ENCODE measurements around the gene TRAIP.

Gene TRAIP

DNA sequence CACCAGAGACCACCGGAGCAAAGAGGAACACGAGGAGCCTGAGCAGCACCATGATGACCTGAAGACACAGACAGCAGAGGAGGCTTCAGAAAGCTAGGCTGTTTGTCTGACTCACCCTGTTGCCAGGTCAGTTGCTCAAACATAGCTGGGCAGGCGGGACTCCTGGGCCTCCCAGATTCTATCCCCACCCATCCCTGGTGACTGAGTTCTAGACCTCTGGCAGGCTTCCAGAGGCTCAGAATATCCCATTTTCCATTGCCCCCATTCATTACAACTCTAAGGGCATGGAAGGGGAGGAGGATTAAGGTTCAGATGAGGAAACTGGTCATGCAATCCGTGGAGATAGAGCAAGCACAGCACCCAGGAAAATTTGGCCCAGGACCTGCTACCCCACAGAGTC is 56.6 kb downstream of the TRAIP start, which contains the start of gene CDHR4:
TSS of gene CDHR4 (minus strand) at position 113 of the 400 bp plus-strand sequence. CDS start at position 52, 61 bp downstream.
- no peak for DNase-seq (ENCODE audit: extremely low spot score)
- POLR2A ChIA-PET: interaction anchor here (1.3 to 2.6 kb wide), 2 partner anchors 12 to 13 kb away, joined by 3 to 8 read pairs; partner anchors contain the start of gene IP6K1
- TF ChIP-seq L3MBTL2 (conservative IDR thresholded peaks at IDR 0.05) (no peak), FOXM1 (IDR thresholded peaks at IDR 0.05; ENCODE audit: borderline replicate concordance) (no peak), SUZ12 (IDR thresholded peaks at IDR 0.05) (no peak), SP1 (IDR thresholded peaks at IDR 0.05) (no peak), ARNT (IDR thresholded peaks at IDR 0.05) (no peak), LEF1 (IDR thresholded peaks at IDR 0.05; ENCODE audit: borderline replicate concordance) (no peak), TARDBP (IDR thresholded peaks at IDR 0.05) (no peak), ELF4 (IDR thresholded peaks at IDR 0.05) (no peak), FOXA1 (IDR thresholded peaks at IDR 0.05) (no peak), ZNF384 (IDR thresholded peaks at IDR 0.05) (no peak), BHLHE40 (IDR thresholded peaks at IDR 0.05; ENCODE audit: borderline replicate concordance) (no peak), HDGF (IDR thresholded peaks at IDR 0.05; ENCODE audit: borderline replicate concordance) (no peak), NFRKB (IDR thresholded peaks at IDR 0.05) (no peak), PKNOX1 (IDR thresholded peaks at IDR 0.05) (no peak), CTBP1 (IDR thresholded peaks at IDR 0.05; ENCODE audit: borderline replicate concordance) (no peak), FOXK2 (IDR thresholded peaks at IDR 0.05) (no peak)
- CTCF ChIA-PET: interaction anchor here (1.2 kb wide), 1 partner anchor 40 kb away, joined by 3 read pairs; no protein-coding TSS in a partner anchor

DNA sequence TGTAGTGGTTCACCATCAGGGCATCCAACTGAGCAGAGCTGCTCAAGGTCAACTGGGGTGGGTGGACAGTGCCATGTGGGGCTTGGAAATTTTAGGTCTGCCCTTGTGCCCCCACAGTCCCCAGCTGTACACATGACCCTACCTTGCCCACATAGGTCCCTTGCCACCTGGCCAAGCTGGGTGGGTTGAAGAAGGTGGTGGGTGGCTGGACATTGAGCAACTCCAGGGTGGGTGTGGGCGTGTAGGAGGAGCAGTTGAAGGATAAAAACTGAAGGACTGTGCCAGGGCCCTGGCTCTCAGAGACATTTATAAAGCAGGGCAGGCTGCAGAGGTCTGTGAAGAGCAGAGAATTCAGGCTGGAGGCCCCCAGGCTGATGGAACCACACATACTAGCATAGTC is 57.3 kb downstream of the TRAIP start:
- no peak for DNase-seq (ENCODE audit: extremely low spot score)
- TF ChIP-seq NFRKB (IDR thresholded peaks at IDR 0.05): no peak
- TF ChIP-seq ELF4 (IDR thresholded peaks at IDR 0.05): no peak
- no peak for TF ChIP-seq L3MBTL2 (conservative IDR thresholded peaks at IDR 0.05)
- TF ChIP-seq LEF1 (IDR thresholded peaks at IDR 0.05; ENCODE audit: borderline replicate concordance): no peak
- no peak for TF ChIP-seq PKNOX1 (IDR thresholded peaks at IDR 0.05)
- TF ChIP-seq TARDBP (IDR thresholded peaks at IDR 0.05): no peak
- TF ChIP-seq FOXM1 (IDR thresholded peaks at IDR 0.05; ENCODE audit: borderline replicate concordance): no peak
- TF ChIP-seq ZNF384 (IDR thresholded peaks at IDR 0.05): no peak
- no peak for TF ChIP-seq FOXK2 (IDR thresholded peaks at IDR 0.05)
- no peak for TF ChIP-seq SUZ12 (IDR thresholded peaks at IDR 0.05)
- no peak for TF ChIP-seq CTBP1 (IDR thresholded peaks at IDR 0.05; ENCODE audit: borderline replicate concordance)
- no peak for TF ChIP-seq SP1 (IDR thresholded peaks at IDR 0.05)
- CTCF ChIA-PET: no interaction called here
- POLR2A ChIA-PET: interaction anchor here (1.3 to 2.6 kb wide), 2 partner anchors 11 to 13 kb away, joined by 3 to 8 read pairs; partner anchors contain the start of gene IP6K1

- CTCF ChIA-PET: interaction anchor here (1.1 kb wide), 1 partner anchor 8 kb away, joined by 3 read pairs; no protein-coding TSS in a partner anchor
- POLR2A ChIA-PET: interaction anchor here (1.6 kb wide), 1 partner anchor 9 kb away, joined by 11 read pairs; the partner anchor contains the start of gene IP6K1
- DNase-seq (ENCODE audit: extremely low spot score): no peak
- TF ChIP-seq FOXA1 (IDR thresholded peaks at IDR 0.05) (no peak), CTBP1 (IDR thresholded peaks at IDR 0.05; ENCODE audit: borderline replicate concordance) (no peak), ARNT (IDR thresholded peaks at IDR 0.05) (no peak)
Observed at GRCh38 chr3:49794926-49795905, 61.1 kb downstream of the TRAIP start.

DNA sequence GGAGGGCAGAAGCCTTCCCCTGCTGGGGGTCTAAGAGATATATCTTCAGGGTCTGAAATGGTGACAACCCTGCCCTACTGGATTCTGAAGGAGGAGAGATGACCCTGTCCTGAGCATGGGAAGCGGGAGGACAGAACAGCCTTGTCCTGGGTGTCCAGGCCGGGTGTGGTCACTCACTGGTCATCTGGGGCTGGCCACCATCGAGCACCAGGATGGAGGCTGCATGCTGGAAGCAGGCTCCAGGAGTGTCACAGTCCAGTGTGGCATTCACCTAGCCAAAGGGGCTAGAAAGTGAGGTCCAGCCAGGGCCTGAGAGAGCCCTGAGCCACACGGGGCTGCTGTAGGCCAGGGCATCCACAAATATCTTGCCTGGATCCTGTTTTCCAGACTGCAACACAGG is 61.9 kb downstream of the TRAIP start:
- CTCF ChIA-PET: interaction anchor here (0.7 kb wide), 1 partner anchor 45 kb away, joined by 6 read pairs; no protein-coding TSS in a partner anchor
- DNase-seq (ENCODE audit: extremely low spot score): no peak
- POLR2A ChIA-PET: interaction anchor here (1.6 kb wide), 1 partner anchor 8 kb away, joined by 11 read pairs; the partner anchor contains the start of gene IP6K1
- TF ChIP-seq FOXA1 (IDR thresholded peaks at IDR 0.05) (no peak), ARNT (IDR thresholded peaks at IDR 0.05) (no peak), CTBP1 (IDR thresholded peaks at IDR 0.05; ENCODE audit: borderline replicate concordance) (no peak), SP1 (IDR thresholded peaks at IDR 0.05) (no peak), NFRKB (IDR thresholded peaks at IDR 0.05) (no peak), LEF1 (IDR thresholded peaks at IDR 0.05; ENCODE audit: borderline replicate concordance) (no peak), L3MBTL2 (conservative IDR thresholded peaks at IDR 0.05) (no peak), ELF4 (IDR thresholded peaks at IDR 0.05) (no peak), FOXM1 (IDR thresholded peaks at IDR 0.05; ENCODE audit: borderline replicate concordance) (no peak), HDGF (IDR thresholded peaks at IDR 0.05; ENCODE audit: borderline replicate concordance) (no peak), FOXK2 (IDR thresholded peaks at IDR 0.05) (no peak), ZNF384 (IDR thresholded peaks at IDR 0.05) (no peak), BHLHE40 (IDR thresholded peaks at IDR 0.05; ENCODE audit: borderline replicate concordance) (no peak), TARDBP (IDR thresholded peaks at IDR 0.05) (no peak), PKNOX1 (IDR thresholded peaks at IDR 0.05) (no peak), SUZ12 (IDR thresholded peaks at IDR 0.05) (no peak)

DNA sequence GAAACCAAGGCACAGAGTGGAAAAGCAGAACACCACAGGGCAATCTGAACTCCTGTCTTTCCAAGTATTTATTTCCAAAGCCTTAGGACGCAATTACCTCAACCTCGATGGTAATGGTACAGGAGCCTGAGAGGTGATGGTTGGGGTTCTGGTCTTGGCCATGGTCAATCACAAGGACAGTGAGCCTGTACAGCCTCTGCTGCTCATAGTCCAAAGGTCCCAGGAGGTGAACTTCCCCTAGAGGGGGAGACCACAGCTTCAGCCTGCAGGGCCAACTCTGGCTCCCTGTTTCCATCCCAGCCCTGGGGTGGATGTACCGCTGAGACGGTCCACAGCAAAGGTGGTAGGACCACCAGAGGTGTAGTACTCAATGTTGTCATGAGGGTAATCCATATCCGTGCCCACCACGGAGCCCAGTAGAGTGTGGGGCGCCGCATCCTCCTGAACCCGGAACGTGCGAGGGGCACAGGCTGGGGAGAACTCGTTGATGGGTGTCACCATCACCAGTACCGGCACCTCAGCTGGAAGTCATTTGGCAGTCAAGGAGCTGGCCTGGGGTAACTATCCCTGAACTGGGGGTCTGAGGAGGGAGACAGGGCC is 62.8 kb downstream of the TRAIP start:
- TF ChIP-seq ARNT (IDR thresholded peaks at IDR 0.05) (no peak), FOXK2 (IDR thresholded peaks at IDR 0.05) (no peak), ZNF384 (IDR thresholded peaks at IDR 0.05) (no peak), CTBP1 (IDR thresholded peaks at IDR 0.05; ENCODE audit: borderline replicate concordance) (no peak), BHLHE40 (IDR thresholded peaks at IDR 0.05; ENCODE audit: borderline replicate concordance) (no peak), SUZ12 (IDR thresholded peaks at IDR 0.05) (no peak), LEF1 (IDR thresholded peaks at IDR 0.05; ENCODE audit: borderline replicate concordance) (no peak), SP1 (IDR thresholded peaks at IDR 0.05) (no peak), TARDBP (IDR thresholded peaks at IDR 0.05) (no peak), HDGF (IDR thresholded peaks at IDR 0.05; ENCODE audit: borderline replicate concordance) (no peak), NFRKB (IDR thresholded peaks at IDR 0.05) (no peak), PKNOX1 (IDR thresholded peaks at IDR 0.05) (no peak), ELF4 (IDR thresholded peaks at IDR 0.05) (no peak), FOXA1 (IDR thresholded peaks at IDR 0.05) (no peak), FOXM1 (IDR thresholded peaks at IDR 0.05; ENCODE audit: borderline replicate concordance) (no peak)
- no peak for DNase-seq (ENCODE audit: extremely low spot score)
- ChIA-PET CTCF (interaction anchor here (0.7 kb wide), 1 partner anchor 45 kb away, joined by 6 read pairs; no protein-coding TSS in a partner anchor), POLR2A (no interaction called here)
